Brain microvascular endothelial cell (primary cell): ENCODE measurements around the gene ZBED4.
"Not testable (repeated sequence)": the region's sequence is repeated elsewhere in the genome, so short reads cannot be mapped to it uniquely, and the experiment has no call there.

Source experiments
- DNase-seq: peaks from one replicate; pipeline ENCODE4 v3.0.0-alpha.2; 2020
- H3K27ac ChIP-seq: fragments of 250-450 bp; sonication (Bioruptor Pico); 2 replicates; pipeline ENCODE4 v1.5.1; 2020; ENCODE audit warnings: mild to moderate bottlenecking, moderate library complexity
- H3K27me3 ChIP-seq: fragments of 250-450 bp; sonication (Bioruptor Pico); replicated peaks from 2 replicates; pipeline ENCODE4 v1.5.1; 2020; ENCODE audit warnings: mild to moderate bottlenecking
- H3K36me3 ChIP-seq: fragments of 250-450 bp; sonication (Bioruptor Pico); replicated peaks from 2 replicates; pipeline ENCODE4 v1.5.1; 2020; ENCODE audit warnings: mild to moderate bottlenecking
- H3K4me3 ChIP-seq: 2 replicates; pipeline ENCODE4 v1.5.1; 2011; ENCODE audit warnings: low read depth, mild to moderate bottlenecking, control low read depth, low read length, moderate library complexity
- CTCF ChIP-seq: IDR thresholded peaks from 2 replicates; pipeline ENCODE4 v1.5.1; 2011; ENCODE audit warnings: low read depth, mild to moderate bottlenecking, moderate library complexity, low read length, control low read depth, inconsistent platforms; ENCODE audit errors: missing control alignments
- in situ Hi-C: cut with HindIII; loops from 2 replicates; pipeline ENCODE4 v1.10.0; 2017; ENCODE audit warnings: low sequenced_read_pairs, low pct_ligation_motif_present

Gene ZBED4

GRCh38 chr22:49850959-49851802 is 2.5 kb upstream of the ZBED4 start:
- no peak overlapping the region for H3K27ac ChIP-seq
- H3K4me3 ChIP-seq, result no peak overlapping the region
- no peaks in the 10 kb centered on the region for H3K36me3 ChIP-seq
- no peak for TF ChIP-seq CTCF
- DNase-seq, result no peak
- H3K27me3 ChIP-seq, result peaks cover 38% of the 10 kb centered on the region
- in situ Hi-C loops, result no loop called here

GRCh38 chr22:49852568-49852897 is 1.1 kb upstream of the ZBED4 start:
- Histone ChIP-seq H3K27me3 (peaks cover 29% of the 10 kb centered on the region), H3K4me3 (peak overlapping the region; percentile 77)
- H3K27ac ChIP-seq, H3K36me3 ChIP-seq, DNase-seq, in situ Hi-C loops: not testable (repeated sequence)

DNA sequence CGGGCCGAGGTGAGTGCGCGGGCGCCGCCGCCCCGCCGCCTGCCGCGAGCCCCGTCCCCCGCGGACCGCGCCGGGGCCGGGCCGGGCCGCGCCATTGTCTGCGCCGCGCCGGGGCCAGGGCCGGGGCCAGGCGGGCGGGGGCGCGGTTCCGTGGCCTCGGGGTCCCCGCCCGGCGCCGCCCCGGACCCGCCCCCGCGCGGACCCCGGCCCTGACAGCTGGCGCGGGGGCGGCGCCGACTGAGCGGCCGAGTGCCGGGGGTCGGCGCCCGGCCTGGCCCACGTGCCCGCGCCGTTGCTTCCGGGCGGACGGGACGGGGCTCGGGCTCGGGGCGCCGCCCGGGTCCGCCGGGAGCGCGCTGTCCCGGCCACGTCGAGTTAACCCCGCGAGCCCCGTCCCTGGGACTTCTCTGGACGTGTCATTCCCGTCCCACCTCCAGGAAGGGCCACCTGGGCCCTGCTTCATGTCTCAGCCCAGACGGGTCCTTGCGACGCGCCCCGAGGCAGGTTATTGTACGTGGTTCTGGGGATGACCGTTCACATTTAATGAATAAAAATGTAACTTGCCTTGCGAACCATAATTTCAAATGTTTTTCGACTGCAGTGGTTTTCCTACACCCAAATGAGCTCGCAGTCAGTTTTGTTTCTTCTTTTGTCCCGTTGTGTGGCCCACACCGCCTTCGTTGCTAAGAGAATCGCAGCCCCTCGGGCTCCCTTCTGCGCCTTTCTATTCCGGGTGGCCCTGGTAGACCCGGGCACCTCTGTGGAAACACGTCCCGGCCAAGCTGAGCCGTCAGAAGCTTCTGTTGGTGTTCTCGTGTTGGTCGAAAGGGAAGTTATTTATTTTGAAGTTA is 562 bp downstream of the ZBED4 start:
- Histone ChIP-seq H3K27ac (peak overlapping the region; percentile 36), H3K27me3 (peaks cover 14% of the 10 kb centered on the region), H3K4me3 (peak overlapping the region; percentile 83), H3K36me3 (no peaks in the 10 kb centered on the region)
- peak; percentile 8 for DNase-seq
- no peak for TF ChIP-seq CTCF
- in situ Hi-C loops, result no loop called here

GRCh38 chr22:49855251-49855911 is 1.7 kb downstream of the ZBED4 start:
- DNase-seq, result no peak
- TF ChIP-seq CTCF, result no peak
- Histone ChIP-seq H3K36me3 (no peaks in the 10 kb centered on the region), H3K27ac (no peak overlapping the region), H3K4me3 (peak overlapping the region; percentile 83), H3K27me3 (peaks cover 2% of the 10 kb centered on the region)
- in situ Hi-C loops, result no loop called here

- Histone ChIP-seq H3K4me3 (no peak overlapping the region), H3K27me3 (no peaks in the 10 kb centered on the region), H3K36me3 (no peaks in the 10 kb centered on the region), H3K27ac (no peak overlapping the region)
- no peak for DNase-seq
- no peak for TF ChIP-seq CTCF
- in situ Hi-C loops, result no loop called here
Observed at GRCh38 chr22:49856343-49856742, 2.7 kb downstream of the ZBED4 start.
